ENCODE data around the gene LONP1. TPM values are rescaled to one million over a fixed set of nuclear protein-coding genes. Genes with fewer than 3 reads are reported as not detected.
"Not testable (repeated sequence)": the region's sequence is repeated elsewhere in the genome, so short reads cannot be mapped to it uniquely, and the experiment has no call there.

LONP1 gene
- total and polyA plus RNA-seq, 9 donors: 34.9 to 63.9 (median 52.9) TPM

DNA sequence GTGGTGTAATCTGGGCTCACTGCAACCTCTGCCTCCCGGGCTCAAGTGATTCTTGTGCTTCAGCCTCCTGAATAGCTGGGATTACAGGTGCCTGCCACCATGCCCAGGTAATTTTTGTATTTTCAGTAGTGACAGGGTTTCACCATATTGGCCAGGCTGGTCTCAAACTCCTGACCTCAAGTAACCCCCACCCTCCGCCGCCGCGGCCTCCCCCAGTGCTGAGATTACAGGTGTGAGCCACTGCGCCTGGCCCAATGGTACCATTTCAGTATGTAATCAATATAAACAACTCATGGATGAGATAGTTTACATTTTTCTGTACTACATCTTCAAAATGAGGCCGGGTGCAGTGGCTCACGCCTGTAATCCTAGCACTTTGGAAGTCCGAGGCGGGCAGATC lies 25.1 kb upstream of the LONP1 start:
- H3K4me1 ChIP-seq (ENCODE audit: control insufficient read depth, insufficient read depth, low read length); H3K4me3 ChIP-seq (ENCODE audit: low read length); H3K9me3 ChIP-seq (replicated peaks; ENCODE audit: control insufficient read depth, low read depth, low read length); DNase-seq; H3K36me3 ChIP-seq (ENCODE audit: control insufficient read depth, insufficient read depth, low read length); H3K27me3 ChIP-seq (ENCODE audit: control insufficient read depth, insufficient read depth, low read length); H3K27ac ChIP-seq (ENCODE audit: low read length): not testable (repeated sequence)
- 69% methylated on average over 1 of the region's 10 CpGs for WGBS (ENCODE audit: insufficient coverage)

DNA sequence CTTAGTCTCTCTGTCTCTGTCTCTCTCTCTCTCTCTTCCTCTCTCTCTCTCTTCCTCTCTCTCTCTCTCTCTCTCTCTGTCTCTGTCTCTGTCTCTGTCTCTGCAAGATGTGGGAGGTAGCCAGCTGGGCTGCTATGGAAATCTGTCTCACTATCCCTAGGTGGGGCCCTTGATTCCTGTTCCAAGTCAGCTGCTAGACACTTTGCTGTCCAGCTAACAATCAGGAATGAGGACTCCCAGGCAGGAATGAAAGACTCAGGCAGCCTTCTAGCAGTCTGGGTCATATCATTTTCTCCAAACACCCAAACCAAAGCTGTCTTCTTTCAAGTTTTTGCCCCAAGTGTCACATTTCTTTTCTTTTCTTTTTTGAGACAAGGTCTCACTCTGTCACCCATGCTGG lies 23.7 kb upstream of the LONP1 start:
- no peaks in the 10 kb centered on the region for H3K9me3 ChIP-seq (replicated peaks; ENCODE audit: control insufficient read depth, low read depth, low read length)
- no peak for DNase-seq
- no peak overlapping the region for H3K27ac ChIP-seq (ENCODE audit: low read length)
- no peaks in the 10 kb centered on the region for H3K36me3 ChIP-seq (ENCODE audit: control insufficient read depth, insufficient read depth, low read length)
- no peak overlapping the region for H3K4me3 ChIP-seq (ENCODE audit: low read length)
- H3K4me1 ChIP-seq (ENCODE audit: control insufficient read depth, insufficient read depth, low read length): no peaks in the 10 kb centered on the region
- H3K27me3 ChIP-seq (ENCODE audit: control insufficient read depth, insufficient read depth, low read length): peaks cover 6% of the 10 kb centered on the region

DNA sequence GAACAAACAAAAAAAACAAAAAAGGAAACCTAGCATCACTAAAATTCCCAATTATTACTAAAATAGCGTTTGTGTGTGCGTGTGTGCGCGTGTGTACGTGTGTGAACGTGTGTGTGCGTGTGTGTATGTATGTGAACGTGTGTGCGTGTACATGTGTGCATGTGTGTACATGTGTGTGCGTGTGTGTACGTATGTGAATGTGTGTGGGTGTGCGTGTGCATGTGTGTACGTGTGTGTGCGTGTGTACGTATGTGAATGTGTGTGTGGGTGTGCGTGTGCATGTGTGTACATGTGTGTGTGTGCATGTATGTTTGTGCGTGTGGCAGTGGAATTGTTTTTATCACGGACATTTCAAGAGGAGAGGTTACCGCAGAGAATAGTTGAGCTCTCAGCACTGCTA lies 22.1 kb upstream of the LONP1 start:
- Histone ChIP-seq H3K4me3 (ENCODE audit: low read length) (no peak overlapping the region), H3K9me3 (replicated peaks; ENCODE audit: control insufficient read depth, low read depth, low read length) (no peaks in the 10 kb centered on the region), H3K27me3 (ENCODE audit: control insufficient read depth, insufficient read depth, low read length) (peaks cover 4% of the 10 kb centered on the region), H3K4me1 (ENCODE audit: control insufficient read depth, insufficient read depth, low read length) (no peaks in the 10 kb centered on the region), H3K27ac (ENCODE audit: low read length) (no peak overlapping the region), H3K36me3 (ENCODE audit: control insufficient read depth, insufficient read depth, low read length) (no peaks in the 10 kb centered on the region)
- DNase-seq: no peak
- 93% methylated on average over 8 of the region's 19 CpGs for WGBS (ENCODE audit: insufficient coverage)

GRCh38 chr19:5738423-5738822 lies 18.5 kb upstream of the LONP1 start:
- Histone ChIP-seq H3K27ac (ENCODE audit: low read length) (no peak overlapping the region), H3K9me3 (replicated peaks; ENCODE audit: control insufficient read depth, low read depth, low read length) (no peaks in the 10 kb centered on the region), H3K4me3 (ENCODE audit: low read length) (no peak overlapping the region), H3K36me3 (ENCODE audit: control insufficient read depth, insufficient read depth, low read length) (no peaks in the 10 kb centered on the region), H3K27me3 (ENCODE audit: control insufficient read depth, insufficient read depth, low read length) (no peaks in the 10 kb centered on the region), H3K4me1 (ENCODE audit: control insufficient read depth, insufficient read depth, low read length) (no peaks in the 10 kb centered on the region)
- no peak for DNase-seq
- 90% methylated on average over 2 of the region's 8 CpGs for WGBS (ENCODE audit: insufficient coverage)

DNA sequence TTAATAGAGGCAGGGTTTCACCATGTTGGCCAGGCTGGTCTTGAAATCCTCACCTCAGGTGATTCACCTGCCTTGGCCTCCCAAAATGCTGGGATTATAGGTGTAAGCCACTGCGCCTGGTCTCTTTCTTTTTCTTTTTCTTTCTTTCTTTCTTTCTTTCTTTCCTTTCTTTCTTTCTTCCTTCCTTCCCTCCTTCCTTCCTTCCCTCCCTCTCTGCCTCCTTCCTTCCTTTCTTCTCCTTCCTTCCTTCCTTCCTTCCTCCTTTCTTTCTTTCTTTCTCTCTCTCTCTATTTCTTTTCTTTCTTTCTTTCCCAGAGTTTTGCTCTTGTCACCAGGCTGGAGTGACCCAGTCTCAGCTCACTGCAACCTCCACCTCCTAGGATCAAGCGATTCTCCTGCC lies 13.2 kb upstream of the LONP1 start:
- WGBS (ENCODE audit: insufficient coverage): 81% methylated on average over 2 of the region's 2 CpGs
- not testable (repeated sequence) for H3K9me3 ChIP-seq (replicated peaks; ENCODE audit: control insufficient read depth, low read depth, low read length); H3K36me3 ChIP-seq (ENCODE audit: control insufficient read depth, insufficient read depth, low read length); DNase-seq; H3K27ac ChIP-seq (ENCODE audit: low read length); H3K4me3 ChIP-seq (ENCODE audit: low read length); H3K27me3 ChIP-seq (ENCODE audit: control insufficient read depth, insufficient read depth, low read length); H3K4me1 ChIP-seq (ENCODE audit: control insufficient read depth, insufficient read depth, low read length)

DNA sequence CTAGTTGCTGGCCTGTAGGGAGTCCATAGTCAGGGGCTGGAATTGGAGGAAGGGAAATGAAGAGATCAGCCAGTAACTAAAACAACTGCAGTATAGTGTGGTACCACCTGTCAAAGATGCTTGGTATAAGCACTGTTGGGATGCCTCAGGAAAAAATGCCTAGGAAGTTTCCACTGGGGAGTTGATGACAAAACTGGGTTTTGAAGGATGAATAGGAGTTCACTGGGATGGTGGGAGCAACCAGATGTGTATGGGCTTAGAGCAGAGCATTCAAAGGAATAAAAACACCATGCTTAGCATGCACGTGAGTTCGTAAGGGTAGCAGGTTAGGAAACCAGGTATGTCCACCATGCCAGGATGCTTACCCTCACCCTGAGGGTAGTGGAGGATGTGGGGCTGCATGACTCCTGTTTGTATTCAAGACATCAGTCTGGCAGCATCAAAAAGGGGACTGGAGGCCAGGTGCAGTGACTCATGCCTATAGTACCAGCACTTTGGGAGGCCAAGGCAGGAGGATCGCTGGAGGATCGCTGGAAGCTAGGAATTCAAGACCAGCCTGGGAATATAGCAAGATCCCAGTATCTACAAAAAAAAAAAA lies 7.6 kb upstream of the LONP1 start:
- no peak for DNase-seq
- no peak overlapping the region for H3K4me3 ChIP-seq (ENCODE audit: low read length)
- H3K27me3 ChIP-seq (ENCODE audit: control insufficient read depth, insufficient read depth, low read length): no peaks in the 10 kb centered on the region
- no peaks in the 10 kb centered on the region for H3K4me1 ChIP-seq (ENCODE audit: control insufficient read depth, insufficient read depth, low read length)
- no peaks in the 10 kb centered on the region for H3K9me3 ChIP-seq (replicated peaks; ENCODE audit: control insufficient read depth, low read depth, low read length)
- H3K27ac ChIP-seq (ENCODE audit: low read length): no peak overlapping the region
- 80% methylated on average over 1 of the region's 4 CpGs for WGBS (ENCODE audit: insufficient coverage)
- H3K36me3 ChIP-seq (ENCODE audit: control insufficient read depth, insufficient read depth, low read length): no peaks in the 10 kb centered on the region

GRCh38 chr19:5719274-5719960 lies 529 bp downstream of the LONP1 start:
- DNase-seq: no peak
- H3K36me3 ChIP-seq (ENCODE audit: control insufficient read depth, insufficient read depth, low read length): peaks cover 5% of the 10 kb centered on the region
- peaks cover 21% of the 10 kb centered on the region for H3K4me1 ChIP-seq (ENCODE audit: control insufficient read depth, insufficient read depth, low read length)
- H3K4me3 ChIP-seq (ENCODE audit: low read length): peak overlapping the region; percentile 77
- peak overlapping the region; percentile 97 for H3K27ac ChIP-seq (ENCODE audit: low read length)
- no peaks in the 10 kb centered on the region for H3K9me3 ChIP-seq (replicated peaks; ENCODE audit: control insufficient read depth, low read depth, low read length)
- under 1% methylated on average over 57 of the region's 58 CpGs for WGBS (ENCODE audit: insufficient coverage)
- no peaks in the 10 kb centered on the region for H3K27me3 ChIP-seq (ENCODE audit: control insufficient read depth, insufficient read depth, low read length)

DNA sequence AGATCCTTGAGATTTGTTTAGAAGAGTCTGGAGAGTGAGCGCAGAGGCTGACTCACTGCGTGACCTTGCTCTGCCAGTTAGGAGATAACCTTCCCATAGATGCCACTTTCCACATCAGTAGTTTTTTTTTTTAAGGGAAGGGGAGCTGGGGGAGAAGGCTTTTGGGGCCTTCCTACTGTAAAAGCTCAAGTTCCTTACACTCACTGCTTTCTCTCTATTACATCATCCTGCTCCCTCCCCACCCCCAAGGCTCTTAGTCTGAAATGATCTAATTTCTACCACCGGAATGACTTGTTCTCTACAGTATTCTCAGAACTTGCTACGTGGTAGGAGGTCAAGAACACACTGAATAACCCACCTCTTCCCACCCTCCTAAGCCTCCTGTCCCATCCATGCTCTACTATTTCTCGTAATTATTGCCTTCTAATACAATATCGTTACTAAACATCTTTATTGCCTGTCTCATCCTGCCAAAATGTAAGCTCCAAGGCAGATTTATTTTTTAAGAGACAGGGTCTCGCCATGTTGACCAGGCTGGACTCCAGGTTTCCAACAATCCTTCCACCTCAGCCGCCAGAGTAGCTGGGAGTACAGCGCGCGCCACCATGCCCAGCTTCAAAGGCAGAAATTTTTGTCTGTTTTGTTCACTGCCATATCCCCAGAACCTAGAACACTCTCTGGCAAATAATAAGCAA lies 1.2 kb downstream of the LONP1 start:
- peaks cover 10% of the 10 kb centered on the region for H3K36me3 ChIP-seq (ENCODE audit: control insufficient read depth, insufficient read depth, low read length)
- no peak for DNase-seq
- H3K27ac ChIP-seq (ENCODE audit: low read length): peak overlapping the region; percentile 97
- 22% methylated on average over 5 of the region's 11 CpGs for WGBS (ENCODE audit: insufficient coverage)
- H3K4me1 ChIP-seq (ENCODE audit: control insufficient read depth, insufficient read depth, low read length): peaks cover 21% of the 10 kb centered on the region
- no peaks in the 10 kb centered on the region for H3K9me3 ChIP-seq (replicated peaks; ENCODE audit: control insufficient read depth, low read depth, low read length)
- peak overlapping the region; percentile 77 for H3K4me3 ChIP-seq (ENCODE audit: low read length)
- no peaks in the 10 kb centered on the region for H3K27me3 ChIP-seq (ENCODE audit: control insufficient read depth, insufficient read depth, low read length)

DNA sequence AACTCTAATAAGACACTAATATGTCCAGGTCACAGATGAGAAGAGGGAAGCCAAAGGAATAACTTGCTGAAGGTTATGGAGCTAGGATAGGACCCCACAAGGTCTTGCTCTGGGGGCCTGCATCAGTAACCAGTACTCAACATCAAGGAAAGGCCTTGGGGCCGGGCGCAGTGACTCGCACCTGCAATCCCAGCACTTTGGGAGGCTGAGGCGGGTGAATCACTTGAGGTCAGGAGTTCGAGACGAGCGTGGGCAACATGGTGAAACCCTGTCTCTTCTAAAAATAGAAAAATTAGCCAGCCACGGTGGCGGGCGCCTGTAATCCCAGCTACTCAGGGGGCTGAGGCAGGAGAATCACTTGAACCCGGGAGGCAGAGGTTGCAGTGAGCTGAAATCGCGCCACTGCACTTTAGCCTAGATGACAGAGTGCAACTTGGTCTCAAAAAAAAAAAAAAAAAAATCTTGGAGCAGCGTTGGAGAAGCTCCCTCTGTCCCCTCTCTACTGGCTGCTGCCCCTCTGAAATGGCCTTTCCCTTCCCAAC lies 1.8 kb downstream of the LONP1 start:
- Histone ChIP-seq H3K4me3 (ENCODE audit: low read length) (no peak overlapping the region), H3K9me3 (replicated peaks; ENCODE audit: control insufficient read depth, low read depth, low read length) (no peaks in the 10 kb centered on the region), H3K4me1 (ENCODE audit: control insufficient read depth, insufficient read depth, low read length) (peaks cover 21% of the 10 kb centered on the region), H3K36me3 (ENCODE audit: control insufficient read depth, insufficient read depth, low read length) (peaks cover 17% of the 10 kb centered on the region), H3K27me3 (ENCODE audit: control insufficient read depth, insufficient read depth, low read length) (no peaks in the 10 kb centered on the region), H3K27ac (ENCODE audit: low read length) (no peak overlapping the region)
- 93% methylated on average over 7 of the region's 14 CpGs for WGBS (ENCODE audit: insufficient coverage)
- DNase-seq: no peak

- H3K4me3 ChIP-seq (ENCODE audit: low read length): no peak overlapping the region
- H3K27me3 ChIP-seq (ENCODE audit: control insufficient read depth, insufficient read depth, low read length): no peaks in the 10 kb centered on the region
- H3K27ac ChIP-seq (ENCODE audit: low read length): no peak overlapping the region
- no peak for DNase-seq
- peaks cover 24% of the 10 kb centered on the region for H3K36me3 ChIP-seq (ENCODE audit: control insufficient read depth, insufficient read depth, low read length)
- peaks cover 21% of the 10 kb centered on the region for H3K4me1 ChIP-seq (ENCODE audit: control insufficient read depth, insufficient read depth, low read length)
- no peaks in the 10 kb centered on the region for H3K9me3 ChIP-seq (replicated peaks; ENCODE audit: control insufficient read depth, low read depth, low read length)
- 95% methylated on average over 6 of the region's 8 CpGs for WGBS (ENCODE audit: insufficient coverage)
Observed at GRCh38 chr19:5717215-5717935, 2.6 kb downstream of the LONP1 start.

Data from muscle of leg (tissue), 11 donors.